Measurements from ENCODE around the gene SPNS3. TPM values are rescaled to one million over a fixed set of nuclear protein-coding genes. Genes with fewer than 3 reads are reported as not detected.

SPNS3 gene
- total and polyA plus RNA-seq, 3 donors from 2014 or later = 0.39 to 1.4 (median 0.75) TPM

- intact Hi-C loops (cut with DNase I; ENCODE audit: low total_unique reads) = no loop called here
- DNase-seq = no peak
- TF ChIP-seq CTCF (IDR thresholded peaks at IDR 0.05) = no peak
- no peak for TF ChIP-seq POLR2A (IDR thresholded peaks at IDR 0.05)
- no peaks in the 10 kb centered on the region for H3K9me3 ChIP-seq
- WGBS, 2 donors = 86 to 93% methylated on average over 8 of the region's 8 CpGs
- no peak overlapping the region for H3K4me3 ChIP-seq
- peaks cover 7% of the 10 kb centered on the region for H3K4me1 ChIP-seq
- no peaks in the 10 kb centered on the region for H3K27me3 ChIP-seq
- H3K27ac ChIP-seq = no peak overlapping the region
- no peaks in the 10 kb centered on the region for H3K36me3 ChIP-seq (ENCODE audit: low read depth, missing control alignments)
These were observed 90.2 kb downstream of the SPNS3 start for GRCh38 chr17:4523946-4524345.

GRCh38 chr17:4525691-4526397 lies 92.1 kb downstream of the SPNS3 start:
- Histone ChIP-seq H3K27me3 (no peaks in the 10 kb centered on the region), H3K9me3 (no peaks in the 10 kb centered on the region), H3K4me3 (no peak overlapping the region), H3K27ac (no peak overlapping the region), H3K4me1 (peaks cover 7% of the 10 kb centered on the region), H3K36me3 (ENCODE audit: low read depth, missing control alignments) (no peaks in the 10 kb centered on the region)
- 80 to 91% methylated on average over 11 of the region's 11 CpGs for WGBS, 2 donors
- intact Hi-C loops (cut with DNase I; ENCODE audit: low total_unique reads) = no loop called here
- DNase-seq = no peak
- TF ChIP-seq POLR2A (IDR thresholded peaks at IDR 0.05) = no peak
- TF ChIP-seq CTCF (IDR thresholded peaks at IDR 0.05) = no peak

- no peak overlapping the region for H3K27ac ChIP-seq
- intact Hi-C loops (cut with DNase I; ENCODE audit: low total_unique reads) = no loop called here
These were observed 93.4 kb downstream of the SPNS3 start for GRCh38 chr17:4527134-4527533.

GRCh38 chr17:4527566-4528125 lies 93.9 kb downstream of the SPNS3 start:
- no peak for DNase-seq
- no peak for TF ChIP-seq POLR2A (IDR thresholded peaks at IDR 0.05)
- TF ChIP-seq CTCF (IDR thresholded peaks at IDR 0.05) = no peak
- Histone ChIP-seq H3K27me3 (no peaks in the 10 kb centered on the region), H3K36me3 (ENCODE audit: low read depth, missing control alignments) (no peaks in the 10 kb centered on the region), H3K9me3 (no peaks in the 10 kb centered on the region), H3K4me3 (no peak overlapping the region), H3K4me1 (no peaks in the 10 kb centered on the region), H3K27ac (no peak overlapping the region)
- WGBS, 2 donors = 63 to 65% methylated on average over 12 of the region's 12 CpGs
- intact Hi-C loops (cut with DNase I; ENCODE audit: low total_unique reads) = no loop called here

More at GRCh38 chr17:4527134-4527533, 93.4 kb downstream of the SPNS3 start:
- Histone ChIP-seq H3K4me3 (no peak overlapping the region), H3K4me1 (no peaks in the 10 kb centered on the region), H3K36me3 (ENCODE audit: low read depth, missing control alignments) (no peaks in the 10 kb centered on the region), H3K9me3 (no peaks in the 10 kb centered on the region), H3K27me3 (no peaks in the 10 kb centered on the region)
- WGBS, 2 donors = 30 to 60% methylated on average over 1 of the region's 1 CpG
- no peak for DNase-seq
- TF ChIP-seq CTCF (IDR thresholded peaks at IDR 0.05) (no peak), POLR2A (IDR thresholded peaks at IDR 0.05) (no peak)
